AG09319 (cell line): ENCODE results near the gene KIF26B.

ENCODE experiments used
- DNase-seq: peaks from one replicate; pipeline ENCODE4 v3.0.0-alpha.2; 2010; ENCODE audit warnings: low read depth; ENCODE audit errors: extremely low read depth
- TF ChIP-seq, protein P1 (sequence below): IDR thresholded peaks from 2 replicates; pipeline ENCODE4 v1.5.1; 2011; ENCODE audit warnings: low read depth, mild to moderate bottlenecking, inconsistent platforms, low read length, moderate library complexity

Gene KIF26B

DNA sequence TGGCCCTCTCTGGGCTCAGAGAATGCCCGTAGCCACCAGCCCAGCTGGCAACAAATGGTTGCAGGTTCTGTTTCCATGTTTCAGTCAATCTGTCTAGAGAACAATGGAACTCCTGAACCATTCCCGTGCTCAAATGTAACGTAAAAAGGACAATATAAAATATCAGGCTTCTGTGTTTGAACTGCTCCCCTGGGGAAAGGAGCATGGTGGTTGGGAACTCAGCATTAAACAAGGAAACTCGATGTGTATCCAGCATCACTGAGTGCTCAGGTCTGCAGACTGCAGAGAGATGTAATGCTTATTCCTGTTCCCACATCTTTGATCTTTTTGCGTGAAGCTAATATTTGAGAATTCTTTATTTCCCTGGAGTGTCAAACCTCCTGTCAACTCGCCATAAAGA lies 326.5 kb downstream of the KIF26B start:
- DNase-seq = no peak
- TF ChIP-seq, protein P1, sequence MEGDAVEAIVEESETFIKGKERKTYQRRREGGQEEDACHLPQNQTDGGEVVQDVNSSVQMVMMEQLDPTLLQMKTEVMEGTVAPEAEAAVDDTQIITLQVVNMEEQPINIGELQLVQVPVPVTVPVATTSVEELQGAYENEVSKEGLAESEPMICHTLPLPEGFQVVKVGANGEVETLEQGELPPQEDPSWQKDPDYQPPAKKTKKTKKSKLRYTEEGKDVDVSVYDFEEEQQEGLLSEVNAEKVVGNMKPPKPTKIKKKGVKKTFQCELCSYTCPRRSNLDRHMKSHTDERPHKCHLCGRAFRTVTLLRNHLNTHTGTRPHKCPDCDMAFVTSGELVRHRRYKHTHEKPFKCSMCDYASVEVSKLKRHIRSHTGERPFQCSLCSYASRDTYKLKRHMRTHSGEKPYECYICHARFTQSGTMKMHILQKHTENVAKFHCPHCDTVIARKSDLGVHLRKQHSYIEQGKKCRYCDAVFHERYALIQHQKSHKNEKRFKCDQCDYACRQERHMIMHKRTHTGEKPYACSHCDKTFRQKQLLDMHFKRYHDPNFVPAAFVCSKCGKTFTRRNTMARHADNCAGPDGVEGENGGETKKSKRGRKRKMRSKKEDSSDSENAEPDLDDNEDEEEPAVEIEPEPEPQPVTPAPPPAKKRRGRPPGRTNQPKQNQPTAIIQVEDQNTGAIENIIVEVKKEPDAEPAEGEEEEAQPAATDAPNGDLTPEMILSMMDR = no peak

DNA sequence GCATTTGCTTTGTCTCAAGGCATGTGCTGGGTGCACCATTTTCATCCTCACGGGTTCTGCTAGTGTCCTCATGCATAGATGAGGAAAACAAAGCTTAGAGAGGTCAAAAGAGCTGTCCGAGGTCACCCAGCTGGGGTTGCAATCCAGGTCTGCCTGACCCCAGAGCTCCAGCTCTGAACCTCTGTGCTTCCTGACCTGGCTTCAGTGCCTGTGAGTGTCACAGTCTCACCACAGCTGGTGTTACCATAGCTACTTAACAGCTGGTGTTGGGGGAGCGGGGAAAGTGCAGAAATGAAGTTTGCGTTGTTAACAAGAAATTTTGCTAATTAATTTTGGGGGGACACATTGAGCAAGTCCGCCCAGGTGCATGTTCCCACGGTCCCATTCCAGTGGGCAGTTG lies 328.5 kb downstream of the KIF26B start:
- DNase-seq = no peak
- TF ChIP-seq, protein P1 = no peak

DNA sequence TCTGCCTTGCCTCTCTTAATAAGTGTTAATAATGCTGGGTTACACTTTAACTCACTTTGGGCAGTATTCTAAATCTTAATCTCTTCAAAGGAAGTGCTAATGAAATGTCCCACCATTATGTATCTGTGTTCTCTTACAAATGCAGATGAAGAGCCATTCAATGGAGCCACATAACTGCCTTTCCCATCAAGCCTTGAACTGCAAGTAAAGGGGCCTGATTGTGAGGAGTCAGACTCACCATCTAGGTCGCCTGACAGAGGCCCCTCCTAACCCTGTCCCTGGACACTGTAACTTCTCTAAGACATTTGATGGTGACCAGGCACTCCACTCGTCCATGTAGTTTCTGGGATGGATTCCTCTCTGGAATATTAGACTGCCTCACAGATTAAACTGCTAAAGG lies 329.4 kb downstream of the KIF26B start:
- TF ChIP-seq, protein P1 = no peak
- no peak for DNase-seq

DNA sequence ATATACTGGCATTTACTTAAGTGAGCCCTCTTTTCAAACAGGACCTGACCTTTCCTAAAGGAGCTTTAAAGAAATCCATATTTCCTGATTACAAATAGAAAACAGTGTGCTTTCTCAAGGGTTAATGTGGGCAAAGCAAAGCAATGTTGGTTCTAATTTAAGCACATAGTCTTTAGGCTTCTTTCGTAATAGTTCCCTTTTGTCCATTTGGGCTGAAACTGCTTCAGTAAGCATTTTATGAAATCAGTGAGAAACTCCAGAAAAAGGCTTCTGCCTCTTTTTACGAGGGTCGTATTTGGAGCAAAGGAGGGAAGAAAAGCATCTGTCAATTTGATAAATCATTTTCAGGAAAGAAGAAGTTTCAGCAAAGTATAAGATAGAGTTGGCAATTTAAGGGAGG lies 331.2 kb downstream of the KIF26B start:
- TF ChIP-seq, protein P1 = no peak
- no peak for DNase-seq

DNA sequence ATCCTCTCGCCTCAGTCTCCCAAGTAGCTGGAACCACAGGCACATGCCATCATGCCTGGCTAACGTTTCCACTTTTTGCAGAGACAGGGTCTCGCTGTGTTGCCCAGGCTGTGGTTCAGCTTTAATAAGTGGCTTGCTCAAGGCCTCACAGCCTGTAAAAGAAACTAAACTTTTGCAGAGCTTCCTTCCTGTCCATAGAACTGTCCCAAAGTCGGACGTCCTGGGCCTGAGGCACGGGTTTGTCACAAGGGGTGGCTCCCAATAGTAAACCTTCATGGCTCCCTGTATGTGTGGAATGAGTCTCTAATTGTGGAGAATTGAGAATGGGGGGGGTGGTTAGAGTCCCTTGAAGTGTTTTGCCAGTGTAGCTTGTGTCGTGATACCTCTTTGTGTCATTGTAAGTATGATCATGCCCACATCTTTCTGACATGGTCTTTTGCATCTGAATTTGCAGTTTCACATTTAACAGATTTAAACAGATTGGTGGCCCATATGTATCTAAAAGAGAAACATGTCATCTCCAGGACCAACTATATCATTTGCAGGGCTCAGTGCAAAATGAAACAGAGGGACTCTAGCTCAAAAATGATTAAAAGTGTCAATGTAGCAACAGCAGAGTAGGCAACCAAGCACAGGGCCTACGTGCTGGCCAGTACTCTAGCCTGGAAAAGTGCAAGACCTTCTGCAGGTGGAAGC lies 332.1 kb downstream of the KIF26B start:
- DNase-seq = no peak
- TF ChIP-seq, protein P1 = no peak

DNA sequence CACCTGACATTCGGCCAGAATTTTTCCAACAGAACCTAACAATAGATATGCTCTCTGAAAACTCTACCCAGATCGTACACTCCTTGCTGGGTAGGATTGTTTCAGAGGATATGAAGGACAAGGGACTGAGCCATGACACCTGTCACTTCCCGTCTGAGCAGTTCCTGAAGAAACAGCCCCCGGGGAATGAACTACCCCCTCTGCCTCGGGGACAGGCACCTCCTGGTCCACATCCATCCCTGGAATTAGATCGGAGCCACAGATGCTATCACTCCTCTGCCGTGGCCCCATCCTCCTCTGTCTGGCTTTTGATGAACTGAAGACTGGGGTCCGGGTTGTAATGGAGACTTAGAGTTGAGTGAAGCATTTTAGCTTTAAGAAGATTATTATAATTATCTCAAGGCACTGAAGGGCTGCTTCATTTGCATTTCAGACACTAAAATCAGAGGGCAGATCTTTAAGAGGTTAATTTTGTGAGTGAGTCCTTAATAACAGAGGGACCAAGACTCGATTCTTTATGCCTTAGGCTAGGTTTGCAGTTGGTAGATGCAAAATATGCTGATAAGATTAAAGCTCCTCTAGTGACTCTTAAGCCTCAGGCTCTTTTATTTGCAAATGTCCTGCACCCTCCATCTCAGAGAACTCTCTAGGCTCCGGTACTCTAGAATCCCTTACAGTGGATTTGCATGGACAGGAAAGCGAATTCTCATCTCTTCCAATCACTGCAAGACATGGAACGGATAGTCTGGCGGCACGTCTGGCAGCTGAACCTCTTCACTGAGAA lies 333.8 kb downstream of the KIF26B start:
- no peak for DNase-seq
- TF ChIP-seq, protein P1 = no peak

DNA sequence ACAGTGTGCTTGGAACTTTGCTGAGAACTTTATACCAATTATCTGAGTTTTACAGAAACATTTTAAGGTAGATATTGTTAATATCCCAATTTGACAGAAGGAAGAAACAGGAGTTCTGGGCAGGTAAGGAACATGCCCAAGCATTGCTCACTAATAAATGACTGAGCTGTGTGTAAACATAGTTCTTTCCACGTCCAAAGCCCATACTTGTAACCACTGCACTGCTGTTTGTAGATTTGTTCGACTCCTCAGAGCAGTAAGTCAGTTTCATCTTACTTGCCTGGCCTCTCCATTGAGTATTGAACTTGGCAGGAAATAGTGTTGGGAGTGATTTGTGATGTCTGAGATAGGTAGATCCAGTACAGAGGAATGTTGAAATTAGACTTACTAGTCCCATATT lies 335.1 kb downstream of the KIF26B start:
- TF ChIP-seq, protein P1 = no peak
- no peak for DNase-seq
